Measurements from ENCODE around the gene SMOC2.

- TF ChIP-seq CTCF (IDR thresholded peaks at IDR 0.05; ENCODE audit: poor library complexity, severe bottlenecking) = no peak
- TF ChIP-seq RAD21 (conservative IDR thresholded peaks at IDR 0.05) = no peak
- TF ChIP-seq EZH2 (IDR thresholded peaks at IDR 0.05; ENCODE audit: borderline replicate concordance, insufficient read depth, low read length, poor library complexity, severe bottlenecking) = no peak
- no peak for TF ChIP-seq EP300 (conservative IDR thresholded peaks at IDR 0.05; ENCODE audit: poor library complexity, severe bottlenecking)
- no peak for TF ChIP-seq POLR2AphosphoS5 (IDR thresholded peaks at IDR 0.05)
- no peak for TF ChIP-seq TAF1 (IDR thresholded peaks at IDR 0.05; ENCODE audit: low read depth)
- no peak for TF ChIP-seq SMC3 (conservative IDR thresholded peaks at IDR 0.05; ENCODE audit: poor library complexity)
Observed at GRCh38 chr6:168416531-168416930, 24.5 kb upstream of the SMOC2 start.
